ENCODE measurements around the gene ALOX5.

DNA sequence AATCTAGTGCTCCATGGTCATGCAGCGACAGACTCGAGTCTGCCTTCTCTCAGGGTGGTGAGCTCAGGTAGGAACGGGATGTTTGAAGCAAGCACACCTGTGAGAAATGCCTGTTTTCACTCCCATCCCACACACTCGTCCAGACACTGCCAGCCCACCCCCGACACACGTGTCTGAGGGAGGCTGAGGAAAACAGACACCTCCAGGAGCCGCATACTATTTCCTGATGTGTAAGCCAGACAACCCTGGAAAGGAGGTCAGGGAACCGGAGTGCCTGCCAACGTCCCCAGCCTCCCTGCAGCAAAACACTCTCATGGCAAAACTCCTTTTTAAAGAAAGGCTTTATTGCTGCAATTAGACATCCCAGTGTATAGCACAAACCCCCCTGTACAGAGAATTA lies 80.2 kb downstream of the ALOX5 start:
- TF ChIP-seq, protein P1, sequence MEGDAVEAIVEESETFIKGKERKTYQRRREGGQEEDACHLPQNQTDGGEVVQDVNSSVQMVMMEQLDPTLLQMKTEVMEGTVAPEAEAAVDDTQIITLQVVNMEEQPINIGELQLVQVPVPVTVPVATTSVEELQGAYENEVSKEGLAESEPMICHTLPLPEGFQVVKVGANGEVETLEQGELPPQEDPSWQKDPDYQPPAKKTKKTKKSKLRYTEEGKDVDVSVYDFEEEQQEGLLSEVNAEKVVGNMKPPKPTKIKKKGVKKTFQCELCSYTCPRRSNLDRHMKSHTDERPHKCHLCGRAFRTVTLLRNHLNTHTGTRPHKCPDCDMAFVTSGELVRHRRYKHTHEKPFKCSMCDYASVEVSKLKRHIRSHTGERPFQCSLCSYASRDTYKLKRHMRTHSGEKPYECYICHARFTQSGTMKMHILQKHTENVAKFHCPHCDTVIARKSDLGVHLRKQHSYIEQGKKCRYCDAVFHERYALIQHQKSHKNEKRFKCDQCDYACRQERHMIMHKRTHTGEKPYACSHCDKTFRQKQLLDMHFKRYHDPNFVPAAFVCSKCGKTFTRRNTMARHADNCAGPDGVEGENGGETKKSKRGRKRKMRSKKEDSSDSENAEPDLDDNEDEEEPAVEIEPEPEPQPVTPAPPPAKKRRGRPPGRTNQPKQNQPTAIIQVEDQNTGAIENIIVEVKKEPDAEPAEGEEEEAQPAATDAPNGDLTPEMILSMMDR (IDR thresholded peaks at IDR 0.05): no peak
- no peak for TF ChIP-seq POLR2A (IDR thresholded peaks at IDR 0.05)
